Measurements from ENCODE around the gene NPHP4. TPM values are rescaled to one million over a fixed set of nuclear protein-coding genes. Genes with fewer than 3 reads are reported as not detected.

NPHP4 gene
- polyA plus RNA-seq, 3 donors: 0.39 to 13.7 (median 1.2) TPM

DNA sequence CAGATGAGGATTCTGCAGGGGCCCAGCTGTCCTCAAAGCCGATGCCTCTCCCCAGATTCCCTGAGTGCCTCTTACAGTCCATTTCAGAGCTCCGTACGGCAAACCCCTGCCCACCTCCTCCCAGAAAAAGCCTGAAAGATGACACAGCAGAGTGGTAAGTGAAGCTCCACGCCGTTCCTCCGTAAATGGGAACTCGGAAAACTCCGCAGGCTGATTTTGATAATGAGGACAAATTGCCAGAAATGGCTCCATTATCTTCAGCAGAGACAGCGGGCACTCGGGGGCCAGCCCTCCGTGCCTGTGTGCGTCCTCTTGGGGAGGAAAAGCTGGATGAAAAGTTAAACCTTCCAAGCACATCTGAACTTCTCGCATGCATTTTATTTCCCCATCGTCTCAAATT is 81.1 kb downstream of the NPHP4 start:
- Histone ChIP-seq H3K27me3 (ENCODE audit: control insufficient read depth in 2 of 2, insufficient read depth in 2 of 2, low read length in 2 of 2) (no peaks in the 10 kb centered on the region), H3K4me3 (replicated peaks in 1 of 3; ENCODE audit: low read depth in 2 of 3, low read length in 3 of 3) (no peak overlapping the region), H3K36me3 (replicated peaks in 1 of 2; ENCODE audit: control insufficient read depth in 1 of 2, insufficient read depth in 2 of 2, low read length in 2 of 2) (no peaks in the 10 kb centered on the region), H3K27ac (ENCODE audit: low read depth in 1 of 2, low read length in 2 of 2) (no peak overlapping the region), H3K9ac (ENCODE audit: insufficient read depth, low read length, poor library complexity, severe bottlenecking) (no peak overlapping the region), H3K9me3 (replicated peaks in 1 of 2; ENCODE audit: control insufficient read depth in 1 of 2, insufficient read depth in 1 of 2, low read length in 2 of 2) (no peaks in the 10 kb centered on the region), H3K4me1 (ENCODE audit: control insufficient read depth in 1 of 2, insufficient read depth in 2 of 2, low read length in 2 of 2) (no peaks in the 10 kb centered on the region), H3K79me2 (ENCODE audit: insufficient read depth, low read length) (no peaks in the 10 kb centered on the region), H4K20me1 (ENCODE audit: insufficient read depth, low read length) (no peaks in the 10 kb centered on the region), H3K4me2 (replicated peaks; ENCODE audit: extremely low read depth, low read length, poor library complexity, severe bottlenecking) (no peak overlapping the region), H2AFZ (ENCODE audit: insufficient read depth, low read depth, low read length, poor library complexity, severe bottlenecking) (no peak overlapping the region)
- H3K36me3 Mint-ChIP-seq: peaks cover 4 to 7% of the 10 kb centered on the region in 2 donors
- peaks cover 0 to 1% (median 0%) of the 10 kb centered on the region in 7 donors for H3K9me3 Mint-ChIP-seq
- H3K27me3 Mint-ChIP-seq (ENCODE audit: low read depth in 3 of 3): no peaks in the 10 kb centered on the region
- TF ChIP-seq, protein P1, sequence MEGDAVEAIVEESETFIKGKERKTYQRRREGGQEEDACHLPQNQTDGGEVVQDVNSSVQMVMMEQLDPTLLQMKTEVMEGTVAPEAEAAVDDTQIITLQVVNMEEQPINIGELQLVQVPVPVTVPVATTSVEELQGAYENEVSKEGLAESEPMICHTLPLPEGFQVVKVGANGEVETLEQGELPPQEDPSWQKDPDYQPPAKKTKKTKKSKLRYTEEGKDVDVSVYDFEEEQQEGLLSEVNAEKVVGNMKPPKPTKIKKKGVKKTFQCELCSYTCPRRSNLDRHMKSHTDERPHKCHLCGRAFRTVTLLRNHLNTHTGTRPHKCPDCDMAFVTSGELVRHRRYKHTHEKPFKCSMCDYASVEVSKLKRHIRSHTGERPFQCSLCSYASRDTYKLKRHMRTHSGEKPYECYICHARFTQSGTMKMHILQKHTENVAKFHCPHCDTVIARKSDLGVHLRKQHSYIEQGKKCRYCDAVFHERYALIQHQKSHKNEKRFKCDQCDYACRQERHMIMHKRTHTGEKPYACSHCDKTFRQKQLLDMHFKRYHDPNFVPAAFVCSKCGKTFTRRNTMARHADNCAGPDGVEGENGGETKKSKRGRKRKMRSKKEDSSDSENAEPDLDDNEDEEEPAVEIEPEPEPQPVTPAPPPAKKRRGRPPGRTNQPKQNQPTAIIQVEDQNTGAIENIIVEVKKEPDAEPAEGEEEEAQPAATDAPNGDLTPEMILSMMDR (IDR thresholded peaks at IDR 0.05): no peak
- peak overlapping the region in 1 of 7 donors; percentile 38 for H3K27ac Mint-ChIP-seq
- H3K4me1 Mint-ChIP-seq: no peaks in the 10 kb centered on the region
- intact Hi-C loops (cut with micrococcal nuclease): no loop called here
- no peak for DNase-seq
- 96% methylated on average over 9 of the region's 14 CpGs for WGBS (ENCODE audit: insufficient coverage)
- no peak overlapping the region for H3K4me3 Mint-ChIP-seq

DNA sequence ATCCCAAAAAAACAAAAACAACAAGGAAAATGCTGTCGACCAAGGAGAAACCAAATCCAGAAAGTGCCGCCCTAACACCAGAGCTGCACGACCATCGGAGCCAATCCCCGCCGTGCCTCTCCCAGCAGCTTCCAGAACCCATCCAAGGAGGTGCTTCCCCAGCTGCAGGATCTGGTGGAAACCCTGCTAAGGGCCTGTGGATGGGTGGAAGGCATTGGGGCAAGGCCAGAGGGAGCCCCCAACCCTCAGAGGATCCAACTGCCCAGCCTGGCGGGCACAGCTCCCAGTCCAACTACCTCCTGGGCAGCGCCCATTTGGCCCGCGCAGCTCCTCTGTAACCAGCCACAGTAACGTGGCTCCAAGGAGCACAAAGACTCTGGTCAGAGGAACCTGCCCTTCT is 81.6 kb downstream of the NPHP4 start:
- no peaks in the 10 kb centered on the region for H3K27me3 Mint-ChIP-seq (ENCODE audit: low read depth in 3 of 3)
- TF ChIP-seq, protein P1 (IDR thresholded peaks at IDR 0.05): no peak
- DNase-seq: no peak
- no peak overlapping the region for H3K27ac ChIP-seq (ENCODE audit: low read depth in 1 of 2, low read length in 2 of 2)
- H3K9me3 ChIP-seq (replicated peaks in 1 of 2; ENCODE audit: control insufficient read depth in 1 of 2, insufficient read depth in 1 of 2, low read length in 2 of 2): no peaks in the 10 kb centered on the region
- no peak overlapping the region for H3K4me3 Mint-ChIP-seq
- H2AFZ ChIP-seq (ENCODE audit: insufficient read depth, low read depth, low read length, poor library complexity, severe bottlenecking): no peak overlapping the region
- WGBS (ENCODE audit: insufficient coverage): 91% methylated on average over 11 of the region's 11 CpGs
- H3K9ac ChIP-seq (ENCODE audit: insufficient read depth, low read length, poor library complexity, severe bottlenecking): no peak overlapping the region
- no peaks in the 10 kb centered on the region for H3K4me1 ChIP-seq (ENCODE audit: control insufficient read depth in 1 of 2, insufficient read depth in 2 of 2, low read length in 2 of 2)
- no peak overlapping the region for H3K4me3 ChIP-seq (replicated peaks in 1 of 3; ENCODE audit: low read depth in 2 of 3, low read length in 3 of 3)
- no peaks in the 10 kb centered on the region for H3K36me3 ChIP-seq (replicated peaks in 1 of 2; ENCODE audit: control insufficient read depth in 1 of 2, insufficient read depth in 2 of 2, low read length in 2 of 2)
- H3K4me1 Mint-ChIP-seq: no peaks in the 10 kb centered on the region
- no peak overlapping the region for H3K27ac Mint-ChIP-seq
- intact Hi-C loops (cut with micrococcal nuclease): no loop called here
- H3K4me2 ChIP-seq (replicated peaks; ENCODE audit: extremely low read depth, low read length, poor library complexity, severe bottlenecking): no peak overlapping the region
- peaks cover 4 to 9% of the 10 kb centered on the region in 2 donors for H3K36me3 Mint-ChIP-seq
- no peaks in the 10 kb centered on the region for H3K27me3 ChIP-seq (ENCODE audit: control insufficient read depth in 2 of 2, insufficient read depth in 2 of 2, low read length in 2 of 2)
- peaks cover 0 to 1% (median 0%) of the 10 kb centered on the region in 7 donors for H3K9me3 Mint-ChIP-seq
- H4K20me1 ChIP-seq (ENCODE audit: insufficient read depth, low read length): no peaks in the 10 kb centered on the region
- no peaks in the 10 kb centered on the region for H3K79me2 ChIP-seq (ENCODE audit: insufficient read depth, low read length)
